K562 (cell line): ENCODE measurements around the gene TMEM187.

Experiments
- CEBPB ChIP-seq: fragments of 450-650 bp; IDR thresholded peaks from 2 replicates; pipeline ENCODE4 v1.6.1; 2016; ENCODE audit warnings: missing genetic modification characterization, missing compliant biosample characterization
- POLR2A ChIP-seq: fragments of 450-650 bp; conservative IDR thresholded peaks from 2 replicates; pipeline ENCODE4 v1.6.1; 2016

DNA sequence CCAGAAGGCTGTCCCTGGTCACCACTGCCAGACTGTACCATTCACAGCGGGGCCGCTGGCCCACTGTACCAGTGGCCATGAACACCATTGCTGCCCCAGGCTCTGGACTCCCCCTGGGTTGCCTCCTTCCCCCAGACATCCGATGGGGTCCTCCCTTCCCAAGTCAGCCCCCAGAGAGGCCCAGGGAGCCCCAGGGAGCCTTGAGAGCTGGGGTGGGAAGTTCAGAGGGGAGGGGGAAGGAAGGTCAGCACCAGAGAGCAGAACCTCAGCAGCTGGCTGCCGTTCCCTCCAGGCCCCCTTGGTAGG is 46.0 kb upstream of the TMEM187 start:
- no peak for TF ChIP-seq CEBPB (tag)
- TF ChIP-seq POLR2A: no peak
